ENCODE measurements around the gene NAT9.

Gene NAT9

GRCh38 chr17:74807441-74807840 is 31.3 kb upstream of the NAT9 start:
- no peaks in the 10 kb centered on the region for H3K9me3 ChIP-seq (ENCODE audit: low read length)
- peaks cover 5% of the 10 kb centered on the region for H3K36me3 ChIP-seq (ENCODE audit: insufficient read depth, low read length)
- TF ChIP-seq CTCF (IDR thresholded peaks at IDR 0.05; ENCODE audit: low read length), result no peak
- no peak for TF ChIP-seq EZH2 (IDR thresholded peaks at IDR 0.05; ENCODE audit: borderline replicate concordance, low read length)
- H3K9me2 ChIP-seq (ENCODE audit: low read depth, low read length), result no peaks in the 10 kb centered on the region
- no peaks in the 10 kb centered on the region for H3K27me3 ChIP-seq (ENCODE audit: insufficient read depth, low read length)
- no peaks in the 10 kb centered on the region for H4K20me1 ChIP-seq (ENCODE audit: insufficient read depth, low read length)
- H3K79me2 ChIP-seq (ENCODE audit: insufficient read depth, low read length), result no peaks in the 10 kb centered on the region
- H3K9ac ChIP-seq (ENCODE audit: low read length), result no peak overlapping the region
- H2AFZ ChIP-seq (ENCODE audit: low read length), result no peak overlapping the region
- H3K4me3 ChIP-seq (ENCODE audit: low read depth, low read length, poor library complexity, severe bottlenecking), result no peak overlapping the region
- H3K4me2 ChIP-seq (ENCODE audit: low read length), result no peak overlapping the region
- no peaks in the 10 kb centered on the region for H3F3A ChIP-seq (ENCODE audit: insufficient read depth, low read length)
- H3K27ac ChIP-seq (ENCODE audit: low read depth, low read length, poor library complexity, severe bottlenecking), result no peak overlapping the region
- H3K4me1 ChIP-seq (ENCODE audit: insufficient read depth, low read length, severe bottlenecking), result no peaks in the 10 kb centered on the region

- no peaks in the 10 kb centered on the region for H3F3A ChIP-seq (ENCODE audit: insufficient read depth, low read length)
- peaks cover 6% of the 10 kb centered on the region for H3K36me3 ChIP-seq (ENCODE audit: insufficient read depth, low read length)
- H3K27ac ChIP-seq (ENCODE audit: low read depth, low read length, poor library complexity, severe bottlenecking), result no peak overlapping the region
- H3K9ac ChIP-seq (ENCODE audit: low read length), result no peak overlapping the region
- no peaks in the 10 kb centered on the region for H3K9me2 ChIP-seq (ENCODE audit: low read depth, low read length)
- no peak overlapping the region for H2AFZ ChIP-seq (ENCODE audit: low read length)
- no peaks in the 10 kb centered on the region for H3K9me3 ChIP-seq (ENCODE audit: low read length)
- no peak overlapping the region for H3K4me3 ChIP-seq (ENCODE audit: low read depth, low read length, poor library complexity, severe bottlenecking)
- no peaks in the 10 kb centered on the region for H3K27me3 ChIP-seq (ENCODE audit: insufficient read depth, low read length)
- H3K4me2 ChIP-seq (ENCODE audit: low read length), result no peak overlapping the region
- no peaks in the 10 kb centered on the region for H3K79me2 ChIP-seq (ENCODE audit: insufficient read depth, low read length)
- H4K20me1 ChIP-seq (ENCODE audit: insufficient read depth, low read length), result no peaks in the 10 kb centered on the region
- TF ChIP-seq EZH2 (IDR thresholded peaks at IDR 0.05; ENCODE audit: borderline replicate concordance, low read length) (no peak), CTCF (IDR thresholded peaks at IDR 0.05; ENCODE audit: low read length) (no peak)
- no peaks in the 10 kb centered on the region for H3K4me1 ChIP-seq (ENCODE audit: insufficient read depth, low read length, severe bottlenecking)
Observed at GRCh38 chr17:74806334-74806733, 30.2 kb upstream of the NAT9 start.

GRCh38 chr17:74805591-74805991 is 29.4 kb upstream of the NAT9 start:
- H3K9me2 ChIP-seq (ENCODE audit: low read depth, low read length), result no peaks in the 10 kb centered on the region
- no peak overlapping the region for H3K4me3 ChIP-seq (ENCODE audit: low read depth, low read length, poor library complexity, severe bottlenecking)
- TF ChIP-seq EZH2 (IDR thresholded peaks at IDR 0.05; ENCODE audit: borderline replicate concordance, low read length) (no peak), CTCF (IDR thresholded peaks at IDR 0.05; ENCODE audit: low read length) (no peak)
- H2AFZ ChIP-seq (ENCODE audit: low read length), result no peak overlapping the region
- peaks cover 6% of the 10 kb centered on the region for H3K36me3 ChIP-seq (ENCODE audit: insufficient read depth, low read length)
- no peaks in the 10 kb centered on the region for H3K79me2 ChIP-seq (ENCODE audit: insufficient read depth, low read length)
- no peaks in the 10 kb centered on the region for H3K9me3 ChIP-seq (ENCODE audit: low read length)
- no peak overlapping the region for H3K27ac ChIP-seq (ENCODE audit: low read depth, low read length, poor library complexity, severe bottlenecking)
- H3F3A ChIP-seq (ENCODE audit: insufficient read depth, low read length), result no peaks in the 10 kb centered on the region
- H3K9ac ChIP-seq (ENCODE audit: low read length), result no peak overlapping the region
- H3K27me3 ChIP-seq (ENCODE audit: insufficient read depth, low read length), result no peaks in the 10 kb centered on the region
- no peaks in the 10 kb centered on the region for H3K4me1 ChIP-seq (ENCODE audit: insufficient read depth, low read length, severe bottlenecking)
- H4K20me1 ChIP-seq (ENCODE audit: insufficient read depth, low read length), result no peaks in the 10 kb centered on the region
- no peak overlapping the region for H3K4me2 ChIP-seq (ENCODE audit: low read length)

All from OCI-LY1 (cell line).